HepG2 (cell line): ENCODE measurements around the gene SYTL2.

Experiments
- ATAD3A ChIP-seq: sonication (generic); formaldehyde crosslinking; IDR thresholded peaks from 2 replicates; pipeline ENCODE4 v1.4.0; 2020; ENCODE audit warnings: missing genetic modification reagents
- BORCS8-MEF2B ChIP-seq: sonication (generic); formaldehyde crosslinking; IDR thresholded peaks from 2 replicates; pipeline ENCODE4 v1.8.0; 2022; ENCODE audit warnings: mild to moderate bottlenecking, missing genetic modification reagents
- CTCF ChIP-seq: sonication (generic); formaldehyde crosslinking; IDR thresholded peaks from 2 replicates; pipeline ENCODE4 v1.5.0; 2020; ENCODE audit warnings: mild to moderate bottlenecking, missing genetic modification reagents, moderate library complexity
- HDAC6 ChIP-seq: fragments of 200-600 bp; sonication (generic); IDR thresholded peaks from 2 replicates; pipeline ENCODE4 v1.7.0; 2017; ENCODE audit warnings: mild to moderate bottlenecking, antibody characterized with exemption, low read length, low read depth
- SMYD3 ChIP-seq: sonication (generic); formaldehyde crosslinking; IDR thresholded peaks from 2 replicates; pipeline ENCODE4 v1.8.1; 2023; ENCODE audit warnings: mild to moderate bottlenecking, missing genetic modification reagents
- TBP ChIP-seq: sonication (generic); formaldehyde crosslinking; IDR thresholded peaks from 2 replicates; pipeline ENCODE4 v1.5.0; 2020; ENCODE audit warnings: missing genetic modification reagents
- ZC3H13 ChIP-seq: sonication (generic); formaldehyde crosslinking; IDR thresholded peaks from 2 replicates; pipeline ENCODE4 v1.8.1; 2023; ENCODE audit warnings: mild to moderate bottlenecking, missing genetic modification reagents, moderate library complexity
- ZNF44 ChIP-seq: sonication (generic); formaldehyde crosslinking; IDR thresholded peaks from 2 replicates; pipeline ENCODE4 v1.5.1; 2020; ENCODE audit warnings: mild to moderate bottlenecking, missing genetic modification reagents

- TF ChIP-seq ZNF44 (no peak), HDAC6 (no peak), ATAD3A (no peak), ZC3H13 (CRISPR knock-in tag) (no peak), BORCS8-MEF2B (CRISPR knock-in tag) (no peak), TBP (CRISPR knock-in tag) (no peak), SMYD3 (CRISPR knock-in tag) (no peak), CTCF (no peak)
Observed at GRCh38 chr11:85752890-85753581, 57.9 kb downstream of the SYTL2 start.
